GM23338 (cell line): ENCODE results near the gene GFOD1. TPM values are rescaled to one million over a fixed set of nuclear protein-coding genes. Genes with fewer than 3 reads are reported as not detected.

ENCODE experiments used
- ATAC-seq: fragments of 200-7000 bp; cut with Tn5 transposase; 3 replicates; pipeline ENCODE4 v1.9.1; 2020
- DNase-seq: peaks from one replicate; pipeline ENCODE4 v3.0.0-alpha.2; 2015; ENCODE audit warnings: low spot score
- H2AFZ ChIP-seq: fragments of 200-600 bp; sonication (generic); 2 replicates; pipeline ENCODE4 v1.8.0; 2016; ENCODE audit warnings: antibody characterized with exemption, mild to moderate bottlenecking, moderate library complexity
- H3F3A ChIP-seq: fragments of 200-600 bp; sonication (generic); replicated peaks from 2 replicates; pipeline ENCODE4 v1.8.0; 2017; ENCODE audit warnings: antibody characterized with exemption, mixed run types, low read depth
- H3K27ac ChIP-seq: fragments of 200-600 bp; sonication (generic); 2 replicates; pipeline ENCODE4 v1.6.1; 2016; ENCODE audit warnings: low read depth
- H3K27me3 ChIP-seq: fragments of 200-600 bp; sonication (generic); 2 replicates; pipeline ENCODE4 v1.8.0; 2016; ENCODE audit warnings: mild to moderate bottlenecking, mixed run types, moderate library complexity; ENCODE audit not compliant: insufficient read depth
- H3K36me3 ChIP-seq: fragments of 200-600 bp; sonication (generic); 2 replicates; pipeline ENCODE4 v1.8.0; 2016; ENCODE audit warnings: mild to moderate bottlenecking; ENCODE audit not compliant: insufficient read depth
- H3K4me1 ChIP-seq: fragments of 200-600 bp; sonication (generic); 2 replicates; pipeline ENCODE4 v1.8.0; 2016; ENCODE audit warnings: mild to moderate bottlenecking, moderate library complexity; ENCODE audit not compliant: insufficient read depth
- H3K4me2 ChIP-seq: fragments of 200-600 bp; sonication (generic); 2 replicates; pipeline ENCODE4 v1.7.1; 2017; ENCODE audit warnings: mixed run types
- H3K4me3 ChIP-seq: fragments of 200-600 bp; sonication (generic); 2 replicates; pipeline ENCODE4 v1.6.1; 2016; ENCODE audit warnings: mixed run types
- H3K79me2 ChIP-seq: fragments of 200-600 bp; sonication (generic); replicated peaks from 2 replicates; pipeline ENCODE4 v1.8.0; 2017; ENCODE audit warnings: mild to moderate bottlenecking; ENCODE audit not compliant: insufficient read depth
- H3K9me2 ChIP-seq: fragments of 200-600 bp; sonication (generic); 2 replicates; pipeline ENCODE4 v1.8.0; 2017; ENCODE audit not compliant: insufficient read depth
- H4K20me1 ChIP-seq: fragments of 200-600 bp; sonication (generic); replicated peaks from 2 replicates; pipeline ENCODE4 v1.8.0; 2017; ENCODE audit warnings: mild to moderate bottlenecking; ENCODE audit not compliant: insufficient read depth
- H3K27ac Mint-ChIP-seq: 2 replicates; pipeline ENCODE4 v1.8.0; 2020; ENCODE audit warnings: inconsistent platforms, mild to moderate bottlenecking, moderate library complexity, mixed read lengths
- H3K27me3 Mint-ChIP-seq: 3 replicates; pipeline ENCODE4 v1.8.0; 2022; ENCODE audit warnings: low read depth, mild to moderate bottlenecking, moderate library complexity, mixed read lengths, inconsistent platforms; ENCODE audit not compliant: insufficient read depth, poor library complexity
- H3K36me3 Mint-ChIP-seq: 3 replicates; pipeline ENCODE4 v1.8.0; 2021; ENCODE audit warnings: low read depth, mild to moderate bottlenecking, inconsistent platforms, moderate library complexity, mixed read lengths
- H3K4me1 Mint-ChIP-seq: 3 replicates; pipeline ENCODE4 v1.8.0; 2020; ENCODE audit warnings: mild to moderate bottlenecking, inconsistent platforms, mixed read lengths
- H3K4me3 Mint-ChIP-seq: 3 replicates; pipeline ENCODE4 v1.8.0; 2021; ENCODE audit warnings: moderate library complexity, mild to moderate bottlenecking, inconsistent platforms, mixed read lengths
- H3K9me3 Mint-ChIP-seq: 3 replicates; pipeline ENCODE4 v1.8.0; 2020; ENCODE audit warnings: moderate library complexity, mild to moderate bottlenecking, inconsistent platforms, mixed read lengths
- CREB1 ChIP-seq: fragments of 250-450 bp; sonication (Bioruptor Pico); IDR thresholded peaks from 2 replicates; pipeline ENCODE4 v1.5.0; 2020; ENCODE audit warnings: low read depth, mild to moderate bottlenecking, moderate library complexity
- EZH2 ChIP-seq: fragments of 200-600 bp; sonication (generic); IDR thresholded peaks from one replicate; pipeline ENCODE4 v1.8.0; 2017; ENCODE audit warnings: antibody characterized with exemption, mild to moderate bottlenecking, low read depth; ENCODE audit not compliant: unreplicated experiment
- EZH2phosphoT487 ChIP-seq: fragments of 200-600 bp; sonication (generic); IDR thresholded peaks from one replicate; pipeline ENCODE4 v1.8.1; 2018; ENCODE audit warnings: antibody characterized with exemption; ENCODE audit not compliant: unreplicated experiment
- JUNB ChIP-seq: IDR thresholded peaks from one replicate; pipeline ENCODE4 v1.6.1; 2016; ENCODE audit warnings: antibody characterized with exemption; ENCODE audit not compliant: unreplicated experiment
- NANOG ChIP-seq: IDR thresholded peaks from 2 replicates; pipeline ENCODE4 v1.6.1; 2016; ENCODE audit warnings: antibody characterized with exemption, borderline replicate concordance
- POLR2AphosphoS5 ChIP-seq: IDR thresholded peaks from 2 replicates; pipeline ENCODE4 v1.6.1; 2016; ENCODE audit warnings: antibody characterized with exemption, low read depth
- REST ChIP-seq: IDR thresholded peaks from one replicate; pipeline ENCODE4 v1.6.1; 2018; ENCODE audit warnings: antibody characterized with exemption; ENCODE audit not compliant: unreplicated experiment
- STAT1 ChIP-seq: IDR thresholded peaks from one replicate; pipeline ENCODE4 v1.6.1; 2016; ENCODE audit warnings: antibody characterized with exemption; ENCODE audit not compliant: unreplicated experiment
- ZNF114 ChIP-seq: fragments of 250-450 bp; sonication (Bioruptor Pico); IDR thresholded peaks from 2 replicates; pipeline ENCODE4 v1.5.0; 2020; ENCODE audit warnings: mild to moderate bottlenecking, moderate library complexity
- ZNF331 ChIP-seq: fragments of 250-450 bp; sonication (Bioruptor Pico); IDR thresholded peaks from 2 replicates; pipeline ENCODE4 v1.5.0; 2020; ENCODE audit warnings: low read depth, mild to moderate bottlenecking, moderate library complexity
- polyA plus RNA-seq: library from polyadenylated mRNA; unstranded; fragments of >200 nt; fragmentation: Nextera tagmentation; extraction: Ambion mirVana; gene quantifications from 2 replicates; pipeline ENCODE4 v1.2.1, GENCODE V29; 2016
- total RNA-seq: library from RNA; depleted of rRNA; stranded (reverse); fragments of >200 nt; shearing (Covaris generic); gene quantifications from 2 replicates; pipeline ENCODE4 v1.2.3, GENCODE V29; 2014
- TF ChIP-seq, protein P1 (sequence below): IDR thresholded peaks from 2 replicates; pipeline ENCODE4 v1.6.1; 2016; ENCODE audit warnings: antibody characterized with exemption
- TF ChIP-seq, protein P2 (sequence below), 2 experiments: fragments of 200-600 bp in 1 of 2; sonication (generic) in 1 of 2; conservative IDR thresholded peaks; 2 replicates each; pipeline versions ENCODE4 v1.5.1 to v1.6.1; 2016 to 2017; ENCODE audit warnings: antibody characterized with exemption in 2 of 2, low read depth in 2 of 2, mild to moderate bottlenecking in 2 of 2, moderate library complexity in 1 of 2
- TF ChIP-seq, protein P3 (sequence below): fragments of 250-450 bp; sonication (Bioruptor Pico); IDR thresholded peaks from 2 replicates; pipeline ENCODE4 v1.5.0; 2020; ENCODE audit warnings: mild to moderate bottlenecking, moderate library complexity

The GFOD1 gene
- total and polyA plus RNA-seq, 2 experiments from 2014 or later: 4.9 to 12.8 TPM

DNA sequence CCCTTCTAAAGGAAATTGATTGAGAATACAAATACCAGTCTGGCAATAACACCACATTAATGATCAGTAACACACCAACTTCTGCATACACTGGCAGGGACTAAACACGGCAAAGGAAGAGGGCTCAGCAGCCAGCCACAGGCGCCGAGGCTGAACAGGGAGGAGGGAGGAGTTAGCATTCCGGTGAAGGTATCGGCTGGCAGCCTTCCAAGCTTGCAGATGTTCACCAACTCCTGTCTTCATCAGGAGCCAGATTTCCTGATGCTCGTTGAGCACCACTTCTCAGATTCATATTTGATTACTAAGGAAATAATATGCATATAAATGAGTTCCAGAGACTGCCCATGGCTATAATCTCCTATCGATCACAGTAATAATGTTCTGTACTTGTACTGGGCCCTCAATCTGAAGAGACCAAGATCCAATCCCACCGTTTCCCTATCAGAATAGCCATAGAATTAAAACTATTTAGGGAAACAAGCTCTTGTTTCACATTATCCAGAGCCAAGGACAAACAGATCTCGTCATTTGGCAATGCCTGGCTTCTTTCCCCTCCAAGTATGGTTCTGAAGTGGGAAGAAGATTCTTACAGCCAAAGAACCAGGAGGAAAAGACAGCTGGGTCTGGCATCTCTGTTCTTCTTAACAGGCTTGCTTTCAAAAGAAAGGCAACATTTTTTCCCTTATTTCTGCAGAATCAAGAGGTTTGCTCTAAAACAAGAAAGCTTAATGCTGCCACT, 42.2 kb downstream of the GFOD1 start:
- Mint-ChIP-seq H3K4me3 (no peak overlapping the region), H3K36me3 (peaks cover 11% of the 10 kb centered on the region), H3K27ac (no peak overlapping the region), H3K4me1 (peaks cover 20% of the 10 kb centered on the region), H3K9me3 (0 out of 3 replicates have a peak, but pooled peaks cover 3% of the 10 kb centered on the region), H3K27me3 (peaks cover 2% of the 10 kb centered on the region)
- no peak overlapping the region for H2AFZ ChIP-seq
- no peak overlapping the region for H3K4me3 ChIP-seq
- H3F3A ChIP-seq: no peaks in the 10 kb centered on the region
- H3K36me3 ChIP-seq: no peaks in the 10 kb centered on the region
- peaks cover 7% of the 10 kb centered on the region for H3K79me2 ChIP-seq
- no peaks in the 10 kb centered on the region for H3K27me3 ChIP-seq
- H3K4me1 ChIP-seq: no peaks in the 10 kb centered on the region
- H3K27ac ChIP-seq: no peak overlapping the region
- ATAC-seq (peak; percentile 83), DNase-seq (no peak)
- no peak for TF ChIP-seq JUNB
- TF ChIP-seq STAT1: no peak
- no peak for TF ChIP-seq CREB1 (CRISPR knock-in tag)
- TF ChIP-seq, protein P1, sequence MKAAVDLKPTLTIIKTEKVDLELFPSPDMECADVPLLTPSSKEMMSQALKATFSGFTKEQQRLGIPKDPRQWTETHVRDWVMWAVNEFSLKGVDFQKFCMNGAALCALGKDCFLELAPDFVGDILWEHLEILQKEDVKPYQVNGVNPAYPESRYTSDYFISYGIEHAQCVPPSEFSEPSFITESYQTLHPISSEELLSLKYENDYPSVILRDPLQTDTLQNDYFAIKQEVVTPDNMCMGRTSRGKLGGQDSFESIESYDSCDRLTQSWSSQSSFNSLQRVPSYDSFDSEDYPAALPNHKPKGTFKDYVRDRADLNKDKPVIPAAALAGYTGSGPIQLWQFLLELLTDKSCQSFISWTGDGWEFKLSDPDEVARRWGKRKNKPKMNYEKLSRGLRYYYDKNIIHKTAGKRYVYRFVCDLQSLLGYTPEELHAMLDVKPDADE: no peak
- TF ChIP-seq NANOG: no peak
- TF ChIP-seq, protein P2, sequence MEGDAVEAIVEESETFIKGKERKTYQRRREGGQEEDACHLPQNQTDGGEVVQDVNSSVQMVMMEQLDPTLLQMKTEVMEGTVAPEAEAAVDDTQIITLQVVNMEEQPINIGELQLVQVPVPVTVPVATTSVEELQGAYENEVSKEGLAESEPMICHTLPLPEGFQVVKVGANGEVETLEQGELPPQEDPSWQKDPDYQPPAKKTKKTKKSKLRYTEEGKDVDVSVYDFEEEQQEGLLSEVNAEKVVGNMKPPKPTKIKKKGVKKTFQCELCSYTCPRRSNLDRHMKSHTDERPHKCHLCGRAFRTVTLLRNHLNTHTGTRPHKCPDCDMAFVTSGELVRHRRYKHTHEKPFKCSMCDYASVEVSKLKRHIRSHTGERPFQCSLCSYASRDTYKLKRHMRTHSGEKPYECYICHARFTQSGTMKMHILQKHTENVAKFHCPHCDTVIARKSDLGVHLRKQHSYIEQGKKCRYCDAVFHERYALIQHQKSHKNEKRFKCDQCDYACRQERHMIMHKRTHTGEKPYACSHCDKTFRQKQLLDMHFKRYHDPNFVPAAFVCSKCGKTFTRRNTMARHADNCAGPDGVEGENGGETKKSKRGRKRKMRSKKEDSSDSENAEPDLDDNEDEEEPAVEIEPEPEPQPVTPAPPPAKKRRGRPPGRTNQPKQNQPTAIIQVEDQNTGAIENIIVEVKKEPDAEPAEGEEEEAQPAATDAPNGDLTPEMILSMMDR (conservative IDR thresholded peaks at IDR 0.05; ENCODE audit: low read depth in 2 of 2): no peak
- no peak for TF ChIP-seq POLR2AphosphoS5
- TF ChIP-seq REST: no peak
- TF ChIP-seq, protein P3, sequence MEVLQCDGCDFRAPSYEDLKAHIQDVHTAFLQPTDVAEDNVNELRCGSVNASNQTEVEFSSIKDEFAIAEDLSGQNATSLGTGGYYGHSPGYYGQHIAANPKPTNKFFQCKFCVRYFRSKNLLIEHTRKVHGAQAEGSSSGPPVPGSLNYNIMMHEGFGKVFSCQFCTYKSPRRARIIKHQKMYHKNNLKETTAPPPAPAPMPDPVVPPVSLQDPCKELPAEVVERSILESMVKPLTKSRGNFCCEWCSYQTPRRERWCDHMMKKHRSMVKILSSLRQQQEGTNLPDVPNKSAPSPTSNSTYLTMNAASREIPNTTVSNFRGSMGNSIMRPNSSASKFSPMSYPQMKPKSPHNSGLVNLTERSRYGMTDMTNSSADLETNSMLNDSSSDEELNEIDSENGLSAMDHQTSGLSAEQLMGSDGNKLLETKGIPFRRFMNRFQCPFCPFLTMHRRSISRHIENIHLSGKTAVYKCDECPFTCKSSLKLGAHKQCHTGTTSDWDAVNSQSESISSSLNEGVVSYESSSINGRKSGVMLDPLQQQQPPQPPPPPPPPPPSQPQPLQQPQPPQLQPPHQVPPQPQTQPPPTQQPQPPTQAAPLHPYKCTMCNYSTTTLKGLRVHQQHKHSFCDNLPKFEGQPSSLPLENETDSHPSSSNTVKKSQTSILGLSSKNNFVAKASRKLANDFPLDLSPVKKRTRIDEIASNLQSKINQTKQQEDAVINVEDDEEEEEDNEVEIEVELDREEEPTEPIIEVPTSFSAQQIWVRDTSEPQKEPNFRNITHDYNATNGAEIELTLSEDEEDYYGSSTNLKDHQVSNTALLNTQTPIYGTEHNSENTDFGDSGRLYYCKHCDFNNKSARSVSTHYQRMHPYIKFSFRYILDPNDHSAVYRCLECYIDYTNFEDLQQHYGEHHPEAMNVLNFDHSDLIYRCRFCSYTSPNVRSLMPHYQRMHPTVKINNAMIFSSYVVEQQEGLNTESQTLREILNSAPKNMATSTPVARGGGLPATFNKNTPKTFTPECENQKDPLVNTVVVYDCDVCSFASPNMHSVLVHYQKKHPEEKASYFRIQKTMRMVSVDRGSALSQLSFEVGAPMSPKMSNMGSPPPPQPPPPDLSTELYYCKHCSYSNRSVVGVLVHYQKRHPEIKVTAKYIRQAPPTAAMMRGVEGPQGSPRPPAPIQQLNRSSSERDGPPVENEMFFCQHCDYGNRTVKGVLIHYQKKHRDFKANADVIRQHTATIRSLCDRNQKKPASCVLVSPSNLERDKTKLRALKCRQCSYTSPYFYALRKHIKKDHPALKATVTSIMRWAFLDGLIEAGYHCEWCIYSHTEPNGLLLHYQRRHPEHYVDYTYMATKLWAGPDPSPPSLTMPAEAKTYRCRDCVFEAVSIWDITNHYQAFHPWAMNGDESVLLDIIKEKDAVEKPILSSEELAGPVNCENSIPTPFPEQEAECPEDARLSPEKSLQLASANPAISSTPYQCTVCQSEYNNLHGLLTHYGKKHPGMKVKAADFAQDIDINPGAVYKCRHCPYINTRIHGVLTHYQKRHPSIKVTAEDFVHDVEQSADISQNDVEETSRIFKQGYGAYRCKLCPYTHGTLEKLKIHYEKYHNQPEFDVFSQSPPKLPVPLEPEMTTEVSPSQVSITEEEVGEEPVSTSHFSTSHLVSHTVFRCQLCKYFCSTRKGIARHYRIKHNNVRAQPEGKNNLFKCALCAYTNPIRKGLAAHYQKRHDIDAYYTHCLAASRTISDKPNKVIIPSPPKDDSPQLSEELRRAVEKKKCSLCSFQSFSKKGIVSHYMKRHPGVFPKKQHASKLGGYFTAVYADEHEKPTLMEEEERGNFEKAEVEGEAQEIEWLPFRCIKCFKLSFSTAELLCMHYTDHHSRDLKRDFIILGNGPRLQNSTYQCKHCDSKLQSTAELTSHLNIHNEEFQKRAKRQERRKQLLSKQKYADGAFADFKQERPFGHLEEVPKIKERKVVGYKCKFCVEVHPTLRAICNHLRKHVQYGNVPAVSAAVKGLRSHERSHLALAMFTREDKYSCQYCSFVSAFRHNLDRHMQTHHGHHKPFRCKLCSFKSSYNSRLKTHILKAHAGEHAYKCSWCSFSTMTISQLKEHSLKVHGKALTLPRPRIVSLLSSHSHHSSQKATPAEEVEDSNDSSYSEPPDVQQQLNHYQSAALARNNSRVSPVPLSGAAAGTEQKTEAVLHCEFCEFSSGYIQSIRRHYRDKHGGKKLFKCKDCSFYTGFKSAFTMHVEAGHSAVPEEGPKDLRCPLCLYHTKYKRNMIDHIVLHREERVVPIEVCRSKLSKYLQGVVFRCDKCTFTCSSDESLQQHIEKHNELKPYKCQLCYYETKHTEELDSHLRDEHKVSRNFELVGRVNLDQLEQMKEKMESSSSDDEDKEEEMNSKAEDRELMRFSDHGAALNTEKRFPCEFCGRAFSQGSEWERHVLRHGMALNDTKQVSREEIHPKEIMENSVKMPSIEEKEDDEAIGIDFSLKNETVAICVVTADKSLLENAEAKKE (CRISPR knock-in tag): no peak
- TF ChIP-seq ZNF114 (CRISPR knock-in tag): no peak
- TF ChIP-seq EZH2phosphoT487: no peak
- TF ChIP-seq ZNF331 (CRISPR knock-in tag): no peak
- no peak for TF ChIP-seq EZH2
- no peak overlapping the region for H3K4me2 ChIP-seq
- peaks cover 3% of the 10 kb centered on the region; the same call in 1 of the 2 replicates for H3K9me2 ChIP-seq
- no peaks in the 10 kb centered on the region for H4K20me1 ChIP-seq
